KMS-11 (cell line): ENCODE results near the gene ZAP70.

ENCODE experiments used
- H2AFZ ChIP-seq: fragments of 200-600 bp; sonication (generic); 2 replicates; pipeline ENCODE4 v1.6.1; 2016; ENCODE audit warnings: antibody characterized with exemption, mixed run types, low read depth
- H3K27ac ChIP-seq: fragments of 200-600 bp; sonication (generic); 2 replicates; pipeline ENCODE4 v1.6.1; 2016; ENCODE audit warnings: mild to moderate bottlenecking, mixed run types
- H3K27me3 ChIP-seq: fragments of 200-600 bp; sonication (generic); 2 replicates; pipeline ENCODE4 v1.6.1; 2017; ENCODE audit warnings: mild to moderate bottlenecking, low read depth, mixed run types, moderate library complexity; ENCODE audit not compliant: insufficient read depth
- H3K36me3 ChIP-seq: fragments of 200-600 bp; sonication (generic); 2 replicates; pipeline ENCODE4 v1.6.1; 2017; ENCODE audit warnings: mild to moderate bottlenecking, mixed run types; ENCODE audit not compliant: insufficient read depth
- H3K4me1 ChIP-seq: fragments of 200-600 bp; sonication (generic); 2 replicates; pipeline ENCODE4 v1.6.1; 2016; ENCODE audit warnings: mild to moderate bottlenecking, low read depth, mixed run types; ENCODE audit not compliant: poor library complexity, severe bottlenecking
- H3K4me2 ChIP-seq: fragments of 200-600 bp; sonication (generic); 2 replicates; pipeline ENCODE4 v1.7.0; 2016; ENCODE audit warnings: mild to moderate bottlenecking, mixed run types
- H3K4me3 ChIP-seq: fragments of 200-600 bp; sonication (generic); IDR thresholded peaks from 2 replicates; pipeline ENCODE4 v1.6.1; 2017; ENCODE audit warnings: low read depth, low read length, mixed read lengths; ENCODE audit not compliant: insufficient read depth
- H3K79me2 ChIP-seq: fragments of 200-600 bp; sonication (generic); 2 replicates; pipeline ENCODE4 v1.6.1; 2016; ENCODE audit warnings: low read depth, mixed run types; ENCODE audit not compliant: insufficient read depth
- H3K9ac ChIP-seq: fragments of 200-600 bp; sonication (generic); 2 replicates; pipeline ENCODE4 v1.6.1; 2016; ENCODE audit warnings: mild to moderate bottlenecking, mixed run types
- H4K20me1 ChIP-seq: fragments of 200-600 bp; sonication (generic); 2 replicates; pipeline ENCODE4 v1.6.1; 2016; ENCODE audit warnings: mild to moderate bottlenecking, mixed run types; ENCODE audit not compliant: insufficient read depth
- TF ChIP-seq, protein P1 (sequence below): fragments of 200-600 bp; sonication (generic); conservative IDR thresholded peaks from 2 replicates; pipeline ENCODE4 v1.6.1; 2017; ENCODE audit warnings: low read depth, mild to moderate bottlenecking, antibody characterized with exemption, low read length, moderate library complexity, mixed read lengths

The ZAP70 gene

DNA sequence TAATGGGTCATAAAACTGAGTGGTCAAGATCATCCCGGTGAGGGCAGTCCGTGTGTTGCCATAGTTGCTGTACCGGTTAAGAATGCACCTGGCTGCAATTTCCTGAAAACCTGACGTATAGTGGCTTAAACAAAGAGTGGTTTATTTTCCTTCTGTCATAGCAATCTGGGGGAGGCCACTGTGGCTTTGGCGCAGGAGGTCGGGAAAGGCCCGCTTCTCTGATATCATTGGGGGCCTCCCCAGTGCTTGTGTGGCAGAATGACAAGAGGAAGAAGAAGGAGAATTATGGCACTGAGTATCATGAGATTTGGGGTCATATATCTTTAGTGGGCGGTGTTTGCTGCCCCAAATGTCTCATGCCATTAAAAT is 39.5 kb upstream of the ZAP70 start:
- H3K4me2 ChIP-seq = no peak overlapping the region

DNA sequence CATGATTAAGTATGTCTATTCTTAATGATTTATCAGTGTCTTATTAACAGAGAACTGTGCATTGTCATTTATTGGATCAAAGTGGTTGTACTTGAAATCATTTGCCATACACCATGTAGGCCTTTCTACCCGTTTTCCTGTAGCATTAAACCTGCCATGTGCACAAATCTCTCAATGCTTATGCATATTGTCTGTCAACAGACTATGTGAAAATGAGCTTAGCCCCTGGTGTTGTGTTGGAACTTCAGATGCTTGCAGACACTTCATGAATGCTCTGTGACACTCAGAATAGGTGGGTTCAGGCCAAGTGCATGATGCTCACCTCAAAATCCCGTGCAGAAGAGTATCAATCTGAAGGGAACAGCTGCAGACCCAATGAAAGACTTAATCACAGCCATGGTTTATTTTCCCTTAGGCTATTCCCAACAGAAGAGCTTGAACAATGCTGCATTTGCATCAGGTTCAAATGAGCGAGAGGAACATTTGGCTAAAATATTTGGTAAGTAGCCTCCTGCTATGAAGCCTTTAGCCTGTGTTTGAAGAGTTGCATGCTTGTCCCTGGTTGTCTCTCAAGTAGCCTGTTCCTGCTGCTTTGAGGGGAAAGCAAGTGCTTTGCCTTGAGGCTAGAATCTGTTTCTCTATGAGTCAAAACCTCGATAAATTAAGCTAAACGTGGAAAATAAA is 37.8 kb upstream of the ZAP70 start:
- Histone ChIP-seq H4K20me1 (no peaks in the 10 kb centered on the region), H3K79me2 (no peaks in the 10 kb centered on the region), H3K27ac (no peak overlapping the region), H3K36me3 (no peaks in the 10 kb centered on the region), H3K27me3 (no peaks in the 10 kb centered on the region), H3K9ac (no peak overlapping the region), H3K4me3 (no peak overlapping the region), H3K4me2 (no peak overlapping the region), H2AFZ (no peak overlapping the region), H3K4me1 (no peaks in the 10 kb centered on the region)
- TF ChIP-seq, protein P1, sequence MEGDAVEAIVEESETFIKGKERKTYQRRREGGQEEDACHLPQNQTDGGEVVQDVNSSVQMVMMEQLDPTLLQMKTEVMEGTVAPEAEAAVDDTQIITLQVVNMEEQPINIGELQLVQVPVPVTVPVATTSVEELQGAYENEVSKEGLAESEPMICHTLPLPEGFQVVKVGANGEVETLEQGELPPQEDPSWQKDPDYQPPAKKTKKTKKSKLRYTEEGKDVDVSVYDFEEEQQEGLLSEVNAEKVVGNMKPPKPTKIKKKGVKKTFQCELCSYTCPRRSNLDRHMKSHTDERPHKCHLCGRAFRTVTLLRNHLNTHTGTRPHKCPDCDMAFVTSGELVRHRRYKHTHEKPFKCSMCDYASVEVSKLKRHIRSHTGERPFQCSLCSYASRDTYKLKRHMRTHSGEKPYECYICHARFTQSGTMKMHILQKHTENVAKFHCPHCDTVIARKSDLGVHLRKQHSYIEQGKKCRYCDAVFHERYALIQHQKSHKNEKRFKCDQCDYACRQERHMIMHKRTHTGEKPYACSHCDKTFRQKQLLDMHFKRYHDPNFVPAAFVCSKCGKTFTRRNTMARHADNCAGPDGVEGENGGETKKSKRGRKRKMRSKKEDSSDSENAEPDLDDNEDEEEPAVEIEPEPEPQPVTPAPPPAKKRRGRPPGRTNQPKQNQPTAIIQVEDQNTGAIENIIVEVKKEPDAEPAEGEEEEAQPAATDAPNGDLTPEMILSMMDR = no peak

More for the DNA sequence above, 39.5 kb upstream of the ZAP70 start:
- Histone ChIP-seq H3K27me3 (no peaks in the 10 kb centered on the region), H4K20me1 (no peaks in the 10 kb centered on the region), H3K4me3 (no peak overlapping the region), H3K36me3 (no peaks in the 10 kb centered on the region), H2AFZ (no peak overlapping the region), H3K4me1 (no peaks in the 10 kb centered on the region), H3K79me2 (no peaks in the 10 kb centered on the region), H3K27ac (no peak overlapping the region), H3K9ac (no peak overlapping the region)
- TF ChIP-seq, protein P1 = no peak

DNA sequence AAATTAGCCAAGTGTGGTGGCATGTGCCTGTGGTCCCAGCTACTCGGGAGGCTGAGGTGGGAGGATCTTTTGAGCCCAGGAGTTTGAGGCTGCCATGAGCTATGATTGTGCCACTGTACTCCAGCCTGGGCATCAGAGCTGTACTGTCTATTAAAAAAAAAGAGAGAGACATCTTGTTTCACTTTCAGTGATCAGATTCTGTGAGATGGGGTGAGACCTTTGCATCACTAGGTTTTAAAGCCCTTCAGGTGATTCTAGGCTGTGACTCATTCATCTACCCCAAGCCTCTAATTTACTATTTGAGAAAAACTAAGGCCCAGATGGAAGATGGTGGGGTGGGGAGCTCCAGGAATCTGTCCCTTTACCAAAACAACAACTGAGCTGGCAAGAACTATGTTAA is 36.8 kb upstream of the ZAP70 start:
- Histone ChIP-seq H3K27me3 (no peaks in the 10 kb centered on the region), H2AFZ (no peak overlapping the region), H3K4me1 (no peaks in the 10 kb centered on the region), H3K79me2 (no peaks in the 10 kb centered on the region), H3K4me2 (no peak overlapping the region), H3K4me3 (no peak overlapping the region), H3K36me3 (no peaks in the 10 kb centered on the region), H4K20me1 (no peaks in the 10 kb centered on the region), H3K27ac (no peak overlapping the region), H3K9ac (no peak overlapping the region)
- TF ChIP-seq, protein P1 = no peak

DNA sequence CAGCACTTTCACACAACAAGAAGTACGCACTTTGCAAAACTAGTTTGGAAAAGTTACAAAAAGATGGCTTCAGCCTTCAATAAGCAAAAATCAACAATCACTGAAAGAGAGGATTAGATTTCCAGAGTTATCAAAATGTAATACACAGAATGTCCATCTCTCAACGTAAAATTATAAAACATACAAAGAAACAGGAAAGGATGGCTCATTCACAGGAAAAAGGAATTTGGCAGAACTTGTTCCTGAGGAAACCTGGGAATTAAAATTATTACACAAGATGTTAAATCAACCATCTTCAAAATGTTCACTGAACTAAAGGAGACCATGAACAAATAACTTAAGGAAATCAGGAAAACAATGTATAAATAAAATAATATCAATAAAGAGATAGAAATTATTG is 35.9 kb upstream of the ZAP70 start:
- Histone ChIP-seq H3K27me3 (no peaks in the 10 kb centered on the region), H3K4me1 (no peaks in the 10 kb centered on the region), H4K20me1 (no peaks in the 10 kb centered on the region), H3K27ac (no peak overlapping the region), H2AFZ (no peak overlapping the region), H3K4me3 (no peak overlapping the region), H3K36me3 (no peaks in the 10 kb centered on the region), H3K79me2 (no peaks in the 10 kb centered on the region), H3K4me2 (no peak overlapping the region), H3K9ac (no peak overlapping the region)
- TF ChIP-seq, protein P1 = no peak
